ENCODE results near the gene SIDT2.

Gene SIDT2

GRCh38 chr11:117189191-117189940 is 10.8 kb downstream of the SIDT2 start:
- Mint-ChIP-seq H3K4me1 (peaks cover 50 to 81% of the 10 kb centered on the region in 2 donors), H3K9me3 (no peaks in the 10 kb centered on the region), H3K36me3 (peaks cover 59 to 73% of the 10 kb centered on the region in 2 donors), H3K27ac (peak overlapping the region; percentile 96), H3K4me3 (peak overlapping the region; percentile 17 to 66), H3K27me3 (no peaks in the 10 kb centered on the region)
- DNase-seq: peak; percentile 80
- ATAC-seq (replicated peaks): peak; percentile 89 to 90

GRCh38 chr11:117189941-117190544 is 11.5 kb downstream of the SIDT2 start:
- ATAC-seq (replicated peaks) (peak; percentile 10 to 13), DNase-seq (no peak)
- peaks cover 49 to 77% of the 10 kb centered on the region in 2 donors for H3K4me1 Mint-ChIP-seq
- H3K4me3 Mint-ChIP-seq: peak overlapping the region; percentile 17 to 66
- H3K27ac Mint-ChIP-seq: peak overlapping the region; percentile 96
- peaks cover 61 to 77% of the 10 kb centered on the region in 2 donors for H3K36me3 Mint-ChIP-seq
- no peaks in the 10 kb centered on the region for H3K27me3 Mint-ChIP-seq
- H3K9me3 Mint-ChIP-seq: no peaks in the 10 kb centered on the region

GRCh38 chr11:117191680-117192400 is 13.3 kb downstream of the SIDT2 start:
- no peaks in the 10 kb centered on the region for H3K9me3 Mint-ChIP-seq
- peak overlapping the region; percentile 62 for H3K27ac Mint-ChIP-seq
- H3K4me1 Mint-ChIP-seq: peaks cover 37 to 59% of the 10 kb centered on the region in 2 donors
- H3K27me3 Mint-ChIP-seq: no peaks in the 10 kb centered on the region
- H3K4me3 Mint-ChIP-seq: no peak overlapping the region
- H3K36me3 Mint-ChIP-seq: peaks cover 67 to 76% of the 10 kb centered on the region in 2 donors
- ATAC-seq (replicated peaks) (no peak), DNase-seq (no peak)

GRCh38 chr11:117192401-117192875 is 13.9 kb downstream of the SIDT2 start:
- no peak for ATAC-seq (replicated peaks)
- Mint-ChIP-seq H3K36me3 (peaks cover 69 to 73% of the 10 kb centered on the region in 2 donors), H3K27ac (peak overlapping the region; percentile 62), H3K27me3 (no peaks in the 10 kb centered on the region), H3K4me1 (peaks cover 31 to 55% of the 10 kb centered on the region in 2 donors), H3K9me3 (no peaks in the 10 kb centered on the region), H3K4me3 (no peak overlapping the region)
- DNase-seq: no peak

GRCh38 chr11:117193130-117194020 is 14.8 kb downstream of the SIDT2 start:
- Mint-ChIP-seq H3K4me3 (no peak overlapping the region), H3K9me3 (no peaks in the 10 kb centered on the region), H3K36me3 (peaks cover 65 to 70% of the 10 kb centered on the region in 2 donors), H3K27ac (peak overlapping the region; percentile 73), H3K27me3 (no peaks in the 10 kb centered on the region), H3K4me1 (peaks cover 28 to 54% of the 10 kb centered on the region in 2 donors)
- DNase-seq: no peak
- ATAC-seq (replicated peaks): no peak

GRCh38 chr11:117194267-117194666 is 15.7 kb downstream of the SIDT2 start:
- DNase-seq (no peak), ATAC-seq (replicated peaks) (no peak)
- Mint-ChIP-seq H3K36me3 (peaks cover 59 to 63% of the 10 kb centered on the region in 2 donors), H3K4me1 (peaks cover 24 to 52% of the 10 kb centered on the region in 2 donors), H3K27me3 (no peaks in the 10 kb centered on the region), H3K4me3 (no peak overlapping the region), H3K27ac (no peak overlapping the region), H3K9me3 (no peaks in the 10 kb centered on the region)

- Mint-ChIP-seq H3K27me3 (no peaks in the 10 kb centered on the region), H3K4me1 (peaks cover 15 to 42% of the 10 kb centered on the region in 2 donors), H3K36me3 (peaks cover 50 to 53% of the 10 kb centered on the region in 2 donors), H3K4me3 (no peak overlapping the region), H3K27ac (no peak overlapping the region), H3K9me3 (no peaks in the 10 kb centered on the region)
- no peak for ATAC-seq (replicated peaks)
- no peak for DNase-seq
Observed at GRCh38 chr11:117195258-117195657, 16.7 kb downstream of the SIDT2 start.

- Mint-ChIP-seq H3K36me3 (peaks cover 47 to 53% of the 10 kb centered on the region in 2 donors), H3K4me3 (no peak overlapping the region), H3K27ac (no peak overlapping the region), H3K4me1 (peaks cover 14 to 42% of the 10 kb centered on the region in 2 donors), H3K9me3 (no peaks in the 10 kb centered on the region), H3K27me3 (no peaks in the 10 kb centered on the region)
- no peak for ATAC-seq (replicated peaks)
- DNase-seq: no peak
Observed at GRCh38 chr11:117195761-117196160, 17.2 kb downstream of the SIDT2 start.

GRCh38 chr11:117197006-117197405 is 18.5 kb downstream of the SIDT2 start:
- H3K4me3 Mint-ChIP-seq: no peak overlapping the region
- H3K36me3 Mint-ChIP-seq: peaks cover 39 to 53% of the 10 kb centered on the region in 2 donors
- no peak for ATAC-seq (replicated peaks)
- H3K4me1 Mint-ChIP-seq: peaks cover 12 to 36% of the 10 kb centered on the region in 2 donors
- no peaks in the 10 kb centered on the region for H3K9me3 Mint-ChIP-seq
- DNase-seq: no peak
- no peak overlapping the region for H3K27ac Mint-ChIP-seq
- H3K27me3 Mint-ChIP-seq: no peaks in the 10 kb centered on the region

GRCh38 chr11:117197516-117198456 is 19.2 kb downstream of the SIDT2 start:
- Mint-ChIP-seq H3K4me1 (peaks cover 11 to 29% of the 10 kb centered on the region in 2 donors), H3K27ac (no peak overlapping the region), H3K9me3 (no peaks in the 10 kb centered on the region), H3K36me3 (peaks cover 33 to 47% of the 10 kb centered on the region in 2 donors), H3K4me3 (no peak overlapping the region), H3K27me3 (no peaks in the 10 kb centered on the region)
- ATAC-seq (replicated peaks) (no peak), DNase-seq (no peak)

- ATAC-seq (replicated peaks): no peak
Observed at GRCh38 chr11:117198613-117199012, 20.1 kb downstream of the SIDT2 start.

GRCh38 chr11:117199053-117199915 is 20.7 kb downstream of the SIDT2 start, which contains the start of gene TAGLN:
TSS of gene TAGLN (plus strand) at chr11:117199370. CDS start at chr11:117203014, 3,644 bp downstream.
- Mint-ChIP-seq H3K27ac (peak within 1 kb of the TSS; percentile 26), H3K27me3 (no peaks in the 10 kb centered on the region), H3K36me3 (peaks cover 37 to 55% of the 10 kb centered on the region in 2 donors), H3K4me1 (peaks cover 15 to 33% of the 10 kb centered on the region in 2 donors), H3K4me3 (no peak within 1 kb of the TSS), H3K9me3 (no peaks in the 10 kb centered on the region)
- DNase-seq (no peak), ATAC-seq (replicated peaks) (peak in 1 of 2 donors; percentile 4)

More at GRCh38 chr11:117198613-117199012, 20.1 kb downstream of the SIDT2 start:
- H3K27me3 Mint-ChIP-seq: no peaks in the 10 kb centered on the region
- H3K9me3 Mint-ChIP-seq: no peaks in the 10 kb centered on the region
- H3K4me1 Mint-ChIP-seq: peaks cover 13 to 28% of the 10 kb centered on the region in 2 donors
- DNase-seq: no peak
- no peak overlapping the region for H3K4me3 Mint-ChIP-seq
- H3K36me3 Mint-ChIP-seq: peaks cover 33 to 51% of the 10 kb centered on the region in 2 donors
- no peak overlapping the region for H3K27ac Mint-ChIP-seq

Measured in stimulated activated naive B cell treated with anti-CD40 and anti-IgM and Interleukin-4, amounts not matched to agents 10 μg/mL and 1 μg/mL and 100 μg/mL, for 72 hours (primary cell).